ENCODE results near the gene APOL1.

The APOL1 gene

GRCh38 chr22:36284171-36284571 is 31.2 kb downstream of the APOL1 start (continued):
- TF ChIP-seq OSR1 (CRISPR knock-in tag; IDR thresholded peaks at IDR 0.05) (no peak), PPARA (CRISPR knock-in tag; IDR thresholded peaks at IDR 0.05; ENCODE audit: borderline replicate concordance) (no peak), ZNF70 (CRISPR knock-in tag; IDR thresholded peaks at IDR 0.05) (no peak)

- TF ChIP-seq ZNF565 (CRISPR knock-in tag; conservative IDR thresholded peaks at IDR 0.05; ENCODE audit: low read depth) (no peak), ISL1 (CRISPR knock-in tag; IDR thresholded peaks at IDR 0.05) (no peak), ZNF8 (CRISPR knock-in tag; IDR thresholded peaks at IDR 0.05) (no peak), TCF4 (CRISPR knock-in tag; IDR thresholded peaks at IDR 0.05; ENCODE audit: borderline replicate concordance) (no peak), GLIS3 (CRISPR knock-in tag; IDR thresholded peaks at IDR 0.05) (no peak), ARNTL (CRISPR knock-in tag; IDR thresholded peaks at IDR 0.05; ENCODE audit: borderline replicate concordance, low read depth) (no peak), ZC3H10 (CRISPR knock-in tag; IDR thresholded peaks at IDR 0.05) (no peak), SNAI2 (CRISPR knock-in tag; IDR thresholded peaks at IDR 0.05) (no peak), PPARA (CRISPR knock-in tag; IDR thresholded peaks at IDR 0.05; ENCODE audit: borderline replicate concordance) (no peak), OSR1 (CRISPR knock-in tag; IDR thresholded peaks at IDR 0.05) (no peak)
- TF ChIP-seq, protein P1, sequence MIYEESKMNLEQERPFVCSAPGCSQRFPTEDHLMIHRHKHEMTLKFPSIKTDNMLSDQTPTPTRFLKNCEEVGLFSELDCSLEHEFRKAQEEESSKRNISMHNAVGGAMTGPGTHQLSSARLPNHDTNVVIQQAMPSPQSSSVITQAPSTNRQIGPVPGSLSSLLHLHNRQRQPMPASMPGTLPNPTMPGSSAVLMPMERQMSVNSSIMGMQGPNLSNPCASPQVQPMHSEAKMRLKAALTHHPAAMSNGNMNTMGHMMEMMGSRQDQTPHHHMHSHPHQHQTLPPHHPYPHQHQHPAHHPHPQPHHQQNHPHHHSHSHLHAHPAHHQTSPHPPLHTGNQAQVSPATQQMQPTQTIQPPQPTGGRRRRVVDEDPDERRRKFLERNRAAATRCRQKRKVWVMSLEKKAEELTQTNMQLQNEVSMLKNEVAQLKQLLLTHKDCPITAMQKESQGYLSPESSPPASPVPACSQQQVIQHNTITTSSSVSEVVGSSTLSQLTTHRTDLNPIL (CRISPR knock-in tag; IDR thresholded peaks at IDR 0.05; ENCODE audit: low read depth) = no peak
- ATAC-seq = no peak
These were observed 32.1 kb downstream of the APOL1 start for GRCh38 chr22:36285017-36285416.

DNA sequence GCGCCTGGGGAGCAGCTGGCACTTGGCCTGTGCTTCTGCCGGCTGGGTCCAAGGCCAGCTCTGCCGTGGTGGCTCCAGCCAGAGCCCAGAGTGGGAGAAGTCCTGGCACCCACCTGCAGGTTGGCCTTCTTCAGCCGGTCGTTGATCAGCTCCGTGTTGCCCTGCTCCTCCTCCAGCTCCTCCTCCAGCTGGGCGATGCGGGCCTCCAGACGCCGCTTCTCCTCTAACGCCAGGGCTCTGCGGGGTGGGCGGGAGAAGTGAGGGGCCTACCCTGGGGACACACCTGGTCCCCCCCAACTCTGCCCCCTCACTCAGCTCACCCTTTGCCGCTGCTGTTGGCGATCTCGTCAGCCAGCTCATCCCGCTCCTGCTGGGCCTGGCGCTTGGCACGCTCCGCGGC is 32.6 kb downstream of the APOL1 start:
- TF ChIP-seq POU6F1 (CRISPR knock-in tag; IDR thresholded peaks at IDR 0.05; ENCODE audit: borderline replicate concordance, low read depth) (no peak), ISL1 (CRISPR knock-in tag; IDR thresholded peaks at IDR 0.05) (no peak), ZC3H10 (CRISPR knock-in tag; IDR thresholded peaks at IDR 0.05) (no peak), SNAI2 (CRISPR knock-in tag; IDR thresholded peaks at IDR 0.05) (no peak), ZNF8 (CRISPR knock-in tag; IDR thresholded peaks at IDR 0.05) (no peak), OSR1 (CRISPR knock-in tag; IDR thresholded peaks at IDR 0.05) (no peak), BACH2 (CRISPR knock-in tag; IDR thresholded peaks at IDR 0.05; ENCODE audit: borderline replicate concordance) (no peak), ZNF70 (CRISPR knock-in tag; IDR thresholded peaks at IDR 0.05) (no peak), ESRRG (CRISPR knock-in tag; IDR thresholded peaks at IDR 0.05) (no peak), ZFP30 (CRISPR knock-in tag; IDR thresholded peaks at IDR 0.05) (no peak), ZFP3 (CRISPR knock-in tag; IDR thresholded peaks at IDR 0.05) (no peak), CSDC2 (CRISPR knock-in tag; IDR thresholded peaks at IDR 0.05) (no peak), GLIS3 (CRISPR knock-in tag; IDR thresholded peaks at IDR 0.05) (no peak), TOX (CRISPR knock-in tag; IDR thresholded peaks at IDR 0.05; ENCODE audit: borderline replicate concordance) (no peak), PATZ1 (CRISPR knock-in tag; IDR thresholded peaks at IDR 0.05; ENCODE audit: borderline replicate concordance) (no peak), TCF4 (CRISPR knock-in tag; IDR thresholded peaks at IDR 0.05; ENCODE audit: borderline replicate concordance) (no peak), RARB (CRISPR knock-in tag; IDR thresholded peaks at IDR 0.05) (no peak), CSRNP3 (CRISPR knock-in tag; IDR thresholded peaks at IDR 0.05) (no peak)
- TF ChIP-seq, protein P1 (CRISPR knock-in tag; IDR thresholded peaks at IDR 0.05; ENCODE audit: low read depth) = no peak
- TF ChIP-seq, protein P2, sequence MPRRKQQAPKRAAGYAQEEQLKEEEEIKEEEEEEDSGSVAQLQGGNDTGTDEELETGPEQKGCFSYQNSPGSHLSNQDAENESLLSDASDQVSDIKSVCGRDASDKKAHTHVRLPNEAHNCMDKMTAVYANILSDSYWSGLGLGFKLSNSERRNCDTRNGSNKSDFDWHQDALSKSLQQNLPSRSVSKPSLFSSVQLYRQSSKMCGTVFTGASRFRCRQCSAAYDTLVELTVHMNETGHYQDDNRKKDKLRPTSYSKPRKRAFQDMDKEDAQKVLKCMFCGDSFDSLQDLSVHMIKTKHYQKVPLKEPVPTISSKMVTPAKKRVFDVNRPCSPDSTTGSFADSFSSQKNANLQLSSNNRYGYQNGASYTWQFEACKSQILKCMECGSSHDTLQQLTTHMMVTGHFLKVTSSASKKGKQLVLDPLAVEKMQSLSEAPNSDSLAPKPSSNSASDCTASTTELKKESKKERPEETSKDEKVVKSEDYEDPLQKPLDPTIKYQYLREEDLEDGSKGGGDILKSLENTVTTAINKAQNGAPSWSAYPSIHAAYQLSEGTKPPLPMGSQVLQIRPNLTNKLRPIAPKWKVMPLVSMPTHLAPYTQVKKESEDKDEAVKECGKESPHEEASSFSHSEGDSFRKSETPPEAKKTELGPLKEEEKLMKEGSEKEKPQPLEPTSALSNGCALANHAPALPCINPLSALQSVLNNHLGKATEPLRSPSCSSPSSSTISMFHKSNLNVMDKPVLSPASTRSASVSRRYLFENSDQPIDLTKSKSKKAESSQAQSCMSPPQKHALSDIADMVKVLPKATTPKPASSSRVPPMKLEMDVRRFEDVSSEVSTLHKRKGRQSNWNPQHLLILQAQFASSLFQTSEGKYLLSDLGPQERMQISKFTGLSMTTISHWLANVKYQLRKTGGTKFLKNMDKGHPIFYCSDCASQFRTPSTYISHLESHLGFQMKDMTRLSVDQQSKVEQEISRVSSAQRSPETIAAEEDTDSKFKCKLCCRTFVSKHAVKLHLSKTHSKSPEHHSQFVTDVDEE (CRISPR knock-in tag; IDR thresholded peaks at IDR 0.05) = no peak

More for the DNA sequence above, 32.6 kb downstream of the APOL1 start:
- ATAC-seq = no peak

Data from SK-N-SH treated with all-trans-retinoic acid at 6 μM for 48 hours (cell line).